ENCODE results near the gene TMEM130.

The TMEM130 gene

GRCh38 chr7:98807068-98808048, 62.5 kb downstream of the TMEM130 start:
- no peak for DNase-seq (ENCODE audit: low read depth in 1 of 2, low spot score in 1 of 2)
- TF ChIP-seq JUND (IDR thresholded peaks at IDR 0.05; ENCODE audit: low read depth), result no peak
- in situ Hi-C loops (cut with HindIII; ENCODE audit: low pct_unique_long_range_greater_than_20kb, low sequenced_read_pairs), result no loop called here

GRCh38 chr7:98805956-98806838, 63.6 kb downstream of the TMEM130 start:
- no peak for TF ChIP-seq JUND (IDR thresholded peaks at IDR 0.05; ENCODE audit: low read depth)
- in situ Hi-C loops (cut with HindIII; ENCODE audit: low pct_unique_long_range_greater_than_20kb, low sequenced_read_pairs), result no loop called here
- no peak for DNase-seq (ENCODE audit: low read depth in 1 of 2, low spot score in 1 of 2)

GRCh38 chr7:98802781-98803110, 67.1 kb downstream of the TMEM130 start:
- DNase-seq (ENCODE audit: low read depth in 1 of 2, low spot score in 1 of 2), result no peak
- TF ChIP-seq JUND (IDR thresholded peaks at IDR 0.05; ENCODE audit: low read depth), result no peak
- in situ Hi-C loops (cut with HindIII; ENCODE audit: low pct_unique_long_range_greater_than_20kb, low sequenced_read_pairs), result no loop called here

GRCh38 chr7:98802088-98802780, 67.6 kb downstream of the TMEM130 start:
- DNase-seq (ENCODE audit: low read depth in 1 of 2, low spot score in 1 of 2), result no peak
- TF ChIP-seq JUND (IDR thresholded peaks at IDR 0.05; ENCODE audit: low read depth), result no peak
- in situ Hi-C loops (cut with HindIII; ENCODE audit: low pct_unique_long_range_greater_than_20kb, low sequenced_read_pairs), result no loop called here

GRCh38 chr7:98800996-98801395, 68.8 kb downstream of the TMEM130 start:
- no peak for DNase-seq (ENCODE audit: low read depth in 1 of 2, low spot score in 1 of 2)
- TF ChIP-seq JUND (IDR thresholded peaks at IDR 0.05; ENCODE audit: low read depth), result no peak
- in situ Hi-C loops (cut with HindIII; ENCODE audit: low pct_unique_long_range_greater_than_20kb, low sequenced_read_pairs), result no loop called here

GRCh38 chr7:98797150-98797549, 72.7 kb downstream of the TMEM130 start:
- TF ChIP-seq JUND (IDR thresholded peaks at IDR 0.05; ENCODE audit: low read depth), result no peak
- in situ Hi-C loops (cut with HindIII; ENCODE audit: low pct_unique_long_range_greater_than_20kb, low sequenced_read_pairs), result no loop called here
- DNase-seq (ENCODE audit: low read depth in 1 of 2, low spot score in 1 of 2), result peak; percentile 23 to 85
